SK-N-MC (cell line): ENCODE results near the gene BCAS3.

Experiments
- DNase-seq: peaks from one replicate; pipeline ENCODE4 v3.0.0-alpha.2; 2011; ENCODE audit warnings: low read depth, low spot score
- H3K27ac ChIP-seq: fragments of 200-600 bp; sonication (generic); 2 replicates; pipeline ENCODE4 v1.5.1; 2016; ENCODE audit warnings: mixed run types
- H3K36me3 ChIP-seq: fragments of 200-600 bp; sonication (generic); 2 replicates; pipeline ENCODE4 v1.6.1; 2017; ENCODE audit warnings: antibody characterized with exemption, low read length, mixed read lengths; ENCODE audit not compliant: insufficient read depth
- H3K4me3 ChIP-seq: fragments of 200-600 bp; sonication (generic); 2 replicates; pipeline ENCODE4 v1.5.1; 2016
- H3K9ac ChIP-seq: fragments of 200-600 bp; sonication (generic); 2 replicates; pipeline ENCODE4 v1.8.0; 2017; ENCODE audit warnings: mixed run types, mixed read lengths; ENCODE audit not compliant: insufficient read length
- H3K9me3 ChIP-seq: fragments of 200-600 bp; sonication (generic); 2 replicates; pipeline ENCODE4 v1.6.1; 2017; ENCODE audit warnings: low read depth, mild to moderate bottlenecking, antibody characterized with exemption, low read length, moderate library complexity, mixed read lengths
- EZH2 ChIP-seq: fragments of 200-600 bp; sonication (generic); IDR thresholded peaks from one replicate; pipeline ENCODE4 v1.6.1; 2017; ENCODE audit warnings: antibody characterized with exemption
- FOXP2 ChIP-seq: optimal IDR thresholded peaks from 2 replicates; pipeline ENCODE3; 2011; ENCODE audit warnings: mild to moderate bottlenecking, moderate library complexity; ENCODE audit not compliant: insufficient read depth; ENCODE audit errors: extremely low read length, control extremely low read depth
- POLR2AphosphoS5 ChIP-seq: IDR thresholded peaks from 2 replicates; pipeline ENCODE4 v1.6.1; 2012; ENCODE audit warnings: mild to moderate bottlenecking, low read depth, low read length, borderline replicate concordance

Gene BCAS3

GRCh38 chr17:61072648-61073047 lies 395.0 kb downstream of the BCAS3 start:
- DNase-seq = no peak

GRCh38 chr17:61073131-61073530 lies 395.5 kb downstream of the BCAS3 start:
- Histone ChIP-seq H3K4me3 (no peak overlapping the region), H3K27ac (no peak overlapping the region), H3K9me3 (no peaks in the 10 kb centered on the region), H3K9ac (no peak overlapping the region), H3K36me3 (no peaks in the 10 kb centered on the region)
- no peak for DNase-seq
- no peak for TF ChIP-seq POLR2AphosphoS5
- TF ChIP-seq FOXP2 = no peak
- TF ChIP-seq EZH2 = no peak

More at GRCh38 chr17:61072648-61073047, 395.0 kb downstream of the BCAS3 start:
- Histone ChIP-seq H3K27ac (no peak overlapping the region), H3K4me3 (no peak overlapping the region), H3K9me3 (no peaks in the 10 kb centered on the region), H3K9ac (no peak overlapping the region), H3K36me3 (no peaks in the 10 kb centered on the region)
- TF ChIP-seq EZH2 (no peak), FOXP2 (no peak), POLR2AphosphoS5 (no peak)

- no peak for TF ChIP-seq FOXP2
- no peak for TF ChIP-seq EZH2
- TF ChIP-seq POLR2AphosphoS5 = no peak
- Histone ChIP-seq H3K36me3 (no peaks in the 10 kb centered on the region), H3K9ac (no peak overlapping the region), H3K4me3 (no peak overlapping the region), H3K9me3 (no peaks in the 10 kb centered on the region), H3K27ac (no peak overlapping the region)
- no peak for DNase-seq
Observed at GRCh38 chr17:61073799-61074513, 396.3 kb downstream of the BCAS3 start.

GRCh38 chr17:61075988-61076387 lies 398.3 kb downstream of the BCAS3 start:
- Histone ChIP-seq H3K9me3 (no peaks in the 10 kb centered on the region), H3K36me3 (no peaks in the 10 kb centered on the region), H3K4me3 (no peak overlapping the region), H3K9ac (no peak overlapping the region), H3K27ac (no peak overlapping the region)
- DNase-seq = no peak
- no peak for TF ChIP-seq FOXP2
- TF ChIP-seq EZH2 = no peak
- no peak for TF ChIP-seq POLR2AphosphoS5

GRCh38 chr17:61076621-61077031 lies 399.0 kb downstream of the BCAS3 start:
- Histone ChIP-seq H3K9me3 (no peaks in the 10 kb centered on the region), H3K4me3 (no peak overlapping the region), H3K27ac (no peak overlapping the region), H3K9ac (no peak overlapping the region), H3K36me3 (no peaks in the 10 kb centered on the region)
- TF ChIP-seq EZH2 (no peak), FOXP2 (no peak), POLR2AphosphoS5 (no peak)
- DNase-seq = no peak

- no peak overlapping the region for H3K4me3 ChIP-seq
- no peaks in the 10 kb centered on the region for H3K36me3 ChIP-seq
- no peak for DNase-seq
- no peaks in the 10 kb centered on the region for H3K9me3 ChIP-seq
- TF ChIP-seq FOXP2 = no peak
- TF ChIP-seq POLR2AphosphoS5 = no peak
- no peak for TF ChIP-seq EZH2
- no peak overlapping the region for H3K9ac ChIP-seq
- no peak overlapping the region for H3K27ac ChIP-seq
Observed at GRCh38 chr17:61081959-61082358, 404.3 kb downstream of the BCAS3 start.

GRCh38 chr17:61084260-61084659 lies 406.6 kb downstream of the BCAS3 start:
- no peak for DNase-seq
- no peaks in the 10 kb centered on the region for H3K36me3 ChIP-seq
- no peak overlapping the region for H3K27ac ChIP-seq
- no peak overlapping the region for H3K9ac ChIP-seq
- H3K4me3 ChIP-seq = no peak overlapping the region
- TF ChIP-seq POLR2AphosphoS5 (no peak), FOXP2 (no peak), EZH2 (no peak)
- no peaks in the 10 kb centered on the region for H3K9me3 ChIP-seq

GRCh38 chr17:61087024-61087423 lies 409.4 kb downstream of the BCAS3 start:
- Histone ChIP-seq H3K9me3 (no peaks in the 10 kb centered on the region), H3K4me3 (no peak overlapping the region), H3K27ac (no peak overlapping the region), H3K9ac (no peak overlapping the region), H3K36me3 (no peaks in the 10 kb centered on the region)
- DNase-seq = no peak
- TF ChIP-seq FOXP2 (no peak), POLR2AphosphoS5 (no peak), EZH2 (no peak)

- Histone ChIP-seq H3K36me3 (no peaks in the 10 kb centered on the region), H3K9ac (no peak overlapping the region), H3K9me3 (no peaks in the 10 kb centered on the region), H3K27ac (no peak overlapping the region), H3K4me3 (no peak overlapping the region)
- TF ChIP-seq EZH2 (no peak), FOXP2 (no peak), POLR2AphosphoS5 (no peak)
- DNase-seq = no peak
Observed at GRCh38 chr17:61088556-61088955, 410.9 kb downstream of the BCAS3 start.
